GM21423 (cell line): ENCODE results near the gene SFXN4.
"Not testable (repeated sequence)": the region's sequence is repeated elsewhere in the genome, so short reads cannot be mapped to it uniquely, and the experiment has no call there.

ENCODE experiments used
- ATAC-seq: cut with Tn5 transposase; IDR thresholded peaks from one replicate; pipeline ENCODE4 v1.9.1; 2021; ENCODE audit warnings: mild to moderate bottlenecking, moderate library complexity; ENCODE audit not compliant: unreplicated experiment

Gene SFXN4

GRCh38 chr10:119149157-119149556, 16.4 kb downstream of the SFXN4 start:
- ATAC-seq, result no peak

GRCh38 chr10:119143657-119144056, 21.9 kb downstream of the SFXN4 start:
- ATAC-seq, result no peak

- ATAC-seq, result no peak
Measured at GRCh38 chr10:119140603-119141245, 24.8 kb downstream of the SFXN4 start.

GRCh38 chr10:119139464-119140067, 25.9 kb downstream of the SFXN4 start:
- no peak for ATAC-seq

GRCh38 chr10:119138346-119139306, 26.9 kb downstream of the SFXN4 start:
- ATAC-seq, result no peak

- ATAC-seq, result not testable (repeated sequence)
Measured at GRCh38 chr10:119137878-119138277, 27.6 kb downstream of the SFXN4 start.

GRCh38 chr10:119136084-119136483, 29.4 kb downstream of the SFXN4 start:
- no peak for ATAC-seq

- ATAC-seq, result no peak
Measured at GRCh38 chr10:119135513-119135881, 30.0 kb downstream of the SFXN4 start.

GRCh38 chr10:119133949-119134348, 31.6 kb downstream of the SFXN4 start:
- no peak for ATAC-seq

GRCh38 chr10:119132521-119133345, 32.8 kb downstream of the SFXN4 start:
- ATAC-seq, result no peak

GRCh38 chr10:119131512-119132240, 33.8 kb downstream of the SFXN4 start:
- ATAC-seq, result peak; percentile 69

GRCh38 chr10:119129721-119130120, 35.8 kb downstream of the SFXN4 start:
- ATAC-seq, result no peak

GRCh38 chr10:119125942-119126341, 39.6 kb downstream of the SFXN4 start:
- ATAC-seq, result no peak

- ATAC-seq, result no peak
Measured at GRCh38 chr10:119120875-119121274, 44.6 kb downstream of the SFXN4 start.

GRCh38 chr10:119120413-119120867, 45.1 kb downstream of the SFXN4 start:
- ATAC-seq, result peak; percentile 89

GRCh38 chr10:119119400-119119799, 46.1 kb downstream of the SFXN4 start:
- no peak for ATAC-seq

GRCh38 chr10:119118231-119118630, 47.3 kb downstream of the SFXN4 start:
- no peak for ATAC-seq

- no peak for ATAC-seq
Measured at GRCh38 chr10:119116326-119116951, 49.1 kb downstream of the SFXN4 start.

- no peak for ATAC-seq
Measured at GRCh38 chr10:119115926-119116325, 49.6 kb downstream of the SFXN4 start.
